Psoas muscle (tissue), 8 donors: ENCODE data around the gene MICALL2. TPM values are rescaled to one million over a fixed set of nuclear protein-coding genes. Genes with fewer than 3 reads are reported as not detected.

Experiments
- ATAC-seq, 4 donors: fragments of 200-7000 bp; cut with Tn5 transposase; one replicate each; pipeline ENCODE4 v1.9.1; 2020; ENCODE audit warnings: moderate library complexity in 3 of 4, mild to moderate bottlenecking in 2 of 4
- DNase-seq, 2 donors: peaks; one replicate each; pipeline ENCODE4 v3.0.0-alpha.2; 2020
- H3K27ac ChIP-seq: fragments of 200-600 bp; one replicate; pipeline ENCODE4 v1.8.0; 2022
- H3K27me3 ChIP-seq, 3 donors: fragments of 200-600 bp in 1 of 3; one replicate each; pipeline versions ENCODE4 v1.6.1 to v1.8.0; 2013 to 2022; ENCODE audit warnings: low read length in 2 of 3, mild to moderate bottlenecking in 2 of 3, moderate library complexity in 1 of 3; ENCODE audit not compliant: insufficient read depth in 3 of 3
- H3K36me3 ChIP-seq, 2 donors: fragments of 200-600 bp in 1 of 2; one replicate each; pipeline versions ENCODE4 v1.6.1 to v1.8.0; 2013 to 2022; ENCODE audit warnings: low read depth in 1 of 2, mild to moderate bottlenecking in 1 of 2, moderate library complexity in 1 of 2; ENCODE audit not compliant: insufficient read depth in 1 of 2
- H3K4me1 ChIP-seq: fragments of 200-600 bp; one replicate; pipeline ENCODE4 v1.8.0; 2022
- H3K4me3 ChIP-seq: fragments of 200-600 bp; one replicate; pipeline ENCODE4 v1.8.0; 2022; ENCODE audit warnings: mild to moderate bottlenecking
- H3K9me3 ChIP-seq: fragments of 200-600 bp; one replicate; pipeline ENCODE4 v1.8.0; 2022
- WGBS, 3 donors: extraction: QIAGEN DNeasy Blood & Tissue Kit; methylation state at CpG; one replicate each; pipeline versions ENCODE4 v1.1.6 to v1.1.7; 2013; 5-methylcytosine and 5-hydroxymethylcytosine counted together
- intact Hi-C, 2 donors: fragments of 100-400 bp; cut with DNase I; formaldehyde crosslinking; loops; one replicate each; pipeline versions ENCODE4 v1.11.0 to v1.14.2; 2022
- polyA plus RNA-seq, 3 donors: library from polyadenylated mRNA; stranded (reverse); fragments of 200-250 nt; gene quantifications; one replicate each; pipeline ENCODE4 v1.2.3, GENCODE V29; 2013
- total RNA-seq, 4 donors: library from RNA; stranded (reverse); fragmentation: NEBNext Ultra II Directional in 2 of 4; extraction: Animal tissue kit (Norgen Biotek cat#: 25700) in 2 of 4; gene quantifications; one replicate each; pipeline versions ENCODE4 v1.2.1 to v1.2.4, GENCODE V29; 2021 to 2023
- TF ChIP-seq, protein P1 (sequence below): fragments of 200-600 bp; IDR thresholded peaks from one replicate; pipeline ENCODE4 v1.8.0; 2022; ENCODE audit warnings: antibody characterized with exemption
- donor health status: healthy with polysubstance abuse.
- donor health status: DM: no; HTN: no; CAD: no; lungs with moderate emphysema.
- donor health status: Bipolar disorder and iron deficiency.
- donor health status: healthy.
- donor health status: DM: yes; HTN: yes; CAD: no.
- donor health status: DM: no; HTN: no; CAD: no.
- donor health status: DM: no; HTN: no; CAD: no.
- donor health status: DM: yes; HTN: yes; CAD: no.

Gene MICALL2
- total and polyA plus RNA-seq, 7 donors: 4.6 to 12.0 (median 5.8) TPM

- 79 to 81% (median 80%) methylated on average over 12 of the region's 12 CpGs for WGBS, 3 donors
- TF ChIP-seq, protein P1, sequence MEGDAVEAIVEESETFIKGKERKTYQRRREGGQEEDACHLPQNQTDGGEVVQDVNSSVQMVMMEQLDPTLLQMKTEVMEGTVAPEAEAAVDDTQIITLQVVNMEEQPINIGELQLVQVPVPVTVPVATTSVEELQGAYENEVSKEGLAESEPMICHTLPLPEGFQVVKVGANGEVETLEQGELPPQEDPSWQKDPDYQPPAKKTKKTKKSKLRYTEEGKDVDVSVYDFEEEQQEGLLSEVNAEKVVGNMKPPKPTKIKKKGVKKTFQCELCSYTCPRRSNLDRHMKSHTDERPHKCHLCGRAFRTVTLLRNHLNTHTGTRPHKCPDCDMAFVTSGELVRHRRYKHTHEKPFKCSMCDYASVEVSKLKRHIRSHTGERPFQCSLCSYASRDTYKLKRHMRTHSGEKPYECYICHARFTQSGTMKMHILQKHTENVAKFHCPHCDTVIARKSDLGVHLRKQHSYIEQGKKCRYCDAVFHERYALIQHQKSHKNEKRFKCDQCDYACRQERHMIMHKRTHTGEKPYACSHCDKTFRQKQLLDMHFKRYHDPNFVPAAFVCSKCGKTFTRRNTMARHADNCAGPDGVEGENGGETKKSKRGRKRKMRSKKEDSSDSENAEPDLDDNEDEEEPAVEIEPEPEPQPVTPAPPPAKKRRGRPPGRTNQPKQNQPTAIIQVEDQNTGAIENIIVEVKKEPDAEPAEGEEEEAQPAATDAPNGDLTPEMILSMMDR: no peak
- H3K4me1 ChIP-seq: no peaks in the 10 kb centered on the region
- no peak overlapping the region for H3K4me3 ChIP-seq
- no peak for ATAC-seq
- intact Hi-C loops: no loop called here
- no peaks in the 10 kb centered on the region for H3K9me3 ChIP-seq
- H3K27ac ChIP-seq: no peak overlapping the region
- DNase-seq: no peak
- no peaks in the 10 kb centered on the region for H3K36me3 ChIP-seq
- peaks cover 0 to 34% (median 19%) of the 10 kb centered on the region in 3 donors for H3K27me3 ChIP-seq
Measured at GRCh38 chr7:1424041-1424440, 35.2 kb downstream of the MICALL2 start.

DNA sequence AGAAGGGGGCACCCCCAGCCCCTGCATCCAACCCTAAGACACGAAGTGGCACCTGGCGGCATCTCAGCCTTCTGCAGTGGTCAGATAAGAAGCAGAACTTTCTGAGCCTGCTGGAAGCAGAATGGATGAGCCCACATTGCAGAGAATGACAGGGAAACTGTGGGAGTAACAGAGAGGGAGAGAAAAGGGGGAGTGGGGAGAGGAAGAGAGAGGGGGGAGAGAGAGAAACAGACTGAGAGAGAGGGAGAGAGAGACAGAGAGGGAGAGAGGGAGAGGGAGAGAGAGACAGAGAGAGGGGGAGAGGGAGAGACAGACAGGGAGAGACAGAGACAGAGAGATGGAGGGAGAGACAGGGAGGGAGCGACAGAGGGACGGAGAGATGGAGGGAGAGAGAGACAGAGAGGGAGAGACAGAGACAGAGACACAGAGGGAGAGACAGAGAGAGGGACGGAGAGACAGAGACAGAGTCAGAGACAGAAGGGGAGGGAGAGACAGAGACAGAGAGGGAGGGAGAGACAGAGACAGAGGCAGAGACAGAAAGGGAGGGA, 35.9 kb downstream of the MICALL2 start:
- Histone ChIP-seq H3K9me3 (no peaks in the 10 kb centered on the region), H3K4me1 (no peaks in the 10 kb centered on the region), H3K36me3 (no peaks in the 10 kb centered on the region), H3K27ac (no peak overlapping the region), H3K27me3 (peaks cover 0 to 40% (median 19%) of the 10 kb centered on the region in 3 donors), H3K4me3 (no peak overlapping the region)
- WGBS, 3 donors: 55 to 61% (median 59%) methylated on average over 5 of the region's 5 CpGs
- TF ChIP-seq, protein P1: no peak
- intact Hi-C loops: loop anchor here in 1 of 2 donors (2.0 kb wide), 1 partner anchor 229 kb away; no protein-coding TSS in a partner anchor
- ATAC-seq (no peak), DNase-seq (no peak)

DNA sequence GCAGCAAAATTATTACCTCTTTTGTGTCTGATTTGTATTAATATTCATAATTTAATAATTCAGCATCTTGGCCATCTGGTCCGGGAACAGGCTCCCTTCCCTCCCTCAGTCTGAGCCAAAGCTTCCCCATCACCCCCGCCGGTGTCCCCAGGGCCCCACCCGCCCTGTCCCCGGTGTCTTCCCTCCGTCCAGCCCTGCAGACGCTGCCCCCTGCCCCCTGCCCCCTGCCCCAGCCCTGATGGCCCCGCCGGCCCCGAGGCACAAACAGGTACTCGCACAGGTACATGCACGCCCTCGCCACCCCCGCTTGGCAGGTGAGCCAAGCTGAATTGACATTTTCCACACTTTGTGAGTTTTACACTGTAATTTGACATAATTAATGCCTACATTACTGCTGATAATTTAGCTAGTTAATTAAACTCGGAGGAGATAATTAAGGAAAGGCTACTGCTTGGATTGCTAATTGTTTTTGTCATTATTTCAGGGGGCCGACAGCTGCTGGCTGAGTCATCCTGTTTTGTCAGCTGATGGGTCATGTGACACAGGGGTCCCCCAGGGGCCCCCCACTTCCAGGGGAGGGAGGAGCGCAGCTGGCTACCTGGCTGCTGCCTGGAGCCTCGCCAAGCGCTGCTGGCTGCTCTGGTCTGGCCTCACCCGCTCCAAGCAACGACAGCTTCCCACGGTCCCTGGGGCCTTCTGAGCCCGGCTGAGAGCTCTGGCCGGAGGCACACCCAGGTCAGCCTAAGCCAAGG, 36.6 kb downstream of the MICALL2 start:
- no peak overlapping the region for H3K27ac ChIP-seq
- H3K27me3 ChIP-seq: peaks cover 0 to 44% (median 21%) of the 10 kb centered on the region in 3 donors
- no peaks in the 10 kb centered on the region for H3K36me3 ChIP-seq
- 18 to 22% (median 20%) methylated on average over 22 to 24 of the region's 24 CpGs for WGBS, 3 donors
- ATAC-seq (no peak), DNase-seq (no peak)
- no peaks in the 10 kb centered on the region for H3K4me1 ChIP-seq
- H3K9me3 ChIP-seq: no peaks in the 10 kb centered on the region
- H3K4me3 ChIP-seq: no peak overlapping the region
- intact Hi-C loops: loop anchor here in 1 of 2 donors (2.0 kb wide), 1 partner anchor 228 kb away; no protein-coding TSS in a partner anchor
- TF ChIP-seq, protein P1: no peak

GRCh38 chr7:1421946-1422345, 37.3 kb downstream of the MICALL2 start:
- Histone ChIP-seq H3K4me1 (no peaks in the 10 kb centered on the region), H3K9me3 (no peaks in the 10 kb centered on the region), H3K4me3 (no peak overlapping the region), H3K27me3 (peaks cover 0 to 38% (median 21%) of the 10 kb centered on the region in 3 donors), H3K27ac (no peak overlapping the region), H3K36me3 (no peaks in the 10 kb centered on the region)
- TF ChIP-seq, protein P1: no peak
- WGBS, 3 donors: 86 to 91% (median 87%) methylated on average over 8 of the region's 8 CpGs
- intact Hi-C loops: loop anchor here in 1 of 2 donors (2.0 kb wide), 1 partner anchor 227 kb away; no protein-coding TSS in a partner anchor
- DNase-seq (no peak), ATAC-seq (no peak)
